ENCODE measurements around the gene KRTAP4-8.
A peak's percentile ranks its signal among the peaks of the same experiment; 100 is the strongest.
"Not testable (repeated sequence)": the region's sequence is repeated elsewhere in the genome, so short reads cannot be mapped to it uniquely, and the experiment has no call there.

KRTAP4-8 gene

DNA sequence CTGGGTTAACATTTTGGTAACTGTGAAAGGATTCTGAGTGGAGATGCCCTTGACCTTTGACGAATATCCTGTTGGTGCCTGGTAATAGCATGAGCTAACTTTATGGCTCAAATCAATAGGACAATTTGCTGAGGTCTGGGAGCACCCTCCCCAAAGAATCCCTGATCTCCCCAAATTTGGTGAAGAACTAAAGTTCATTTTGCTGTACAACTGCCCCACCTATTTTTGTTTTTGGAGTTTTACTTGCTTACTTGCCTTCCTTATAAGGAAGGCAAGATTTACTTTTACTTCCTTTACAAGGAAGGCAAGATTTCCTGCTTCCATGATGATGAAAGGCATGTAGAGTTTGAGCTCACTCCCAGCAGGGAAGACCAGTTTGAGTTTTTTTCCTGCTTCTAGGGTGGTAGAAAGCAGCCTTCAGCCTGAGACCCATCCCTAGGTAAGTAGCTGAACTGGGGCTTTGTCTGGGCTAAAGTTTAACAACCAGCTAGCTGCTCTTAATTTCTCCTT is 10.1 kb upstream of the KRTAP4-8 start:
- no peak overlapping the region for H2AFZ ChIP-seq (ENCODE audit: low read length, unreplicated experiment)
- H3K79me2 ChIP-seq (ENCODE audit: control insufficient read depth, insufficient read depth, low read length, unreplicated experiment): no peaks in the 10 kb centered on the region
- H3K4me1 ChIP-seq (ENCODE audit: control insufficient read depth, insufficient read depth, low read length, unreplicated experiment): peaks cover 12% of the 10 kb centered on the region
- 0 out of 2 replicates have a peak, but pooled peaks cover 3% of the 10 kb centered on the region for H3K36me3 ChIP-seq (ENCODE audit: insufficient read depth, low read length)
- H3K4me3 ChIP-seq (ENCODE audit: low read depth, low read length): no peak overlapping the region
- no peak overlapping the region for H3K27ac ChIP-seq (ENCODE audit: low read depth, low read length)
- no peaks in the 10 kb centered on the region for H3K27me3 ChIP-seq (ENCODE audit: insufficient read depth, low read length)

DNA sequence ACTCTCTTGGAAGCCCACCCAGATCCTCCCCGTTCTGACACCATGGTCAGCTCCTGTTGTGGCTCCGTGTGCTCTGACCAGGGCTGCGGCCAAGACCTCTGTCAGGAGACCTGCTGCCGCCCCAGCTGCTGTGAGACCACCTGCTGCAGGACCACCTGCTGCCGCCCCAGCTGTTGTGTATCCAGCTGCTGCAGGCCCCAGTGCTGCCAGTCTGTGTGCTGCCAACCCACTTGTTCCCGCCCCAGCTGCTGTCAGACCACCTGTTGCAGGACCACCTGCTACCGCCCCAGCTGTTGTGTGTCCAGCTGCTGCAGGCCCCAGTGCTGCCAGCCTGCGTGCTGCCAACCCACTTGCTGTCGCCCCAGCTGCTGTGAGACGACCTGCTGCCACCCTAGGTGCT is 7.4 kb upstream of the KRTAP4-8 start, which contains the start of gene KRTAP4-9:
Gene KRTAP4-9, plus strand, starts transcription at position 43 of the 400 bp plus-strand sequence. Its CDS starts 0 bp downstream, at position 43.
- not testable (repeated sequence) for H3K4me3 ChIP-seq (ENCODE audit: low read depth, low read length); H3K36me3 ChIP-seq (ENCODE audit: insufficient read depth, low read length); H3K79me2 ChIP-seq (ENCODE audit: control insufficient read depth, insufficient read depth, low read length, unreplicated experiment); H2AFZ ChIP-seq (ENCODE audit: low read length, unreplicated experiment); H3K27me3 ChIP-seq (ENCODE audit: insufficient read depth, low read length)
- H3K4me1 ChIP-seq (ENCODE audit: control insufficient read depth, insufficient read depth, low read length, unreplicated experiment): peaks cover 12% of the 10 kb centered on the region
- H3K27ac ChIP-seq (ENCODE audit: low read depth, low read length): peak within 1 kb of the TSS; percentile 50

DNA sequence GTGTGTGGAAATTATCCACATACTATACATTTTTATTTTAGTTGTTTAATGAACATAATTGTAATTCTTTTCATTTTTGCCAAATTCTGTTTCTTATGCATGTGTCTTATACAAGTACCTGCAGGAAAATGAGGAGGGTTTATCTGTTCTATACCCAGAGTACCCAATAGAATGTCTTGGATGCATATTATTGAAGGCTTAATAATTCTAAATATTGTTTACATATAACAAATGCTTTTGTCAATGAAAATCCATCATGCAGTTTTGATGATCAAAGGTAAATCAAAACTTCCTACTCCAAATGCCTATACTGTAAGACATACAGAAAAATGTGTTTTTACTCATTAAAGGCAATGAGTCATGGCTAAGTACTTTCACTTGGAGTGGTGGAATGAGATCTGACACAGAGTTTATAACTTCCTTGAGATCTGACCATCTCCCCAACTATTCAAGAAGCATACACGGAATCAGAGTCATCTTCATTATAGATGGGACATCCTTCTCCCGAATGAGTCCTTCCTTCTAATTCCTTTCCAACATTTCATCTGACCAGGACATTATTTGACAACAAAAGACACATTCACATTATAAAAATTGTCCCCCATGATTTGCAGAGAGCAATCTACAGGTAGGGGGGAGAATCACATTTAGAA is 6.6 kb upstream of the KRTAP4-8 start:
- H2AFZ ChIP-seq (ENCODE audit: low read length, unreplicated experiment); H3K36me3 ChIP-seq (ENCODE audit: insufficient read depth, low read length); H3K27me3 ChIP-seq (ENCODE audit: insufficient read depth, low read length); H3K79me2 ChIP-seq (ENCODE audit: control insufficient read depth, insufficient read depth, low read length, unreplicated experiment); H3K4me3 ChIP-seq (ENCODE audit: low read depth, low read length): not testable (repeated sequence)
- Histone ChIP-seq H3K4me1 (ENCODE audit: control insufficient read depth, insufficient read depth, low read length, unreplicated experiment) (peaks cover 15% of the 10 kb centered on the region), H3K27ac (ENCODE audit: low read depth, low read length) (peak overlapping the region; percentile 50)

DNA sequence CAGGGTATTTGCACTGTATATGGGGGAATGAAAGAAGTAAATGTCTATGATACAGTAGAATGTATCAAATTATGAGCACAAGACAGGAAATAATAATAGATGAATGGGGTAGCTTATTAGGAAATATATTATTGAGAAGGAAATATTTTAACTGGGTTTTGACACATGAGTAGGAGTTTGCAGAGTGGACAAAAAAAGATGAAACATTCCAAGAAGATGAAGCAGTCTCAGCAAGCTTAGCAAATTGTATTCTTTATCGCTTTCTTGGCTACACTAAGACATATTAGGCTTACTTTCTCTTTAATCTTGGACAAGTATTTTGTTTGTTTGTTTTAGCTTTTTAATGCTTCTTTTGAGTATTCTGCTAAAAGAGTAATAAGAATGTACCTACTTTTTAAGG is 6.0 kb upstream of the KRTAP4-8 start:
- peaks cover 15% of the 10 kb centered on the region for H3K4me1 ChIP-seq (ENCODE audit: control insufficient read depth, insufficient read depth, low read length, unreplicated experiment)
- H3K79me2 ChIP-seq (ENCODE audit: control insufficient read depth, insufficient read depth, low read length, unreplicated experiment): no peaks in the 10 kb centered on the region
- H2AFZ ChIP-seq (ENCODE audit: low read length, unreplicated experiment): no peak overlapping the region
- H3K36me3 ChIP-seq (ENCODE audit: insufficient read depth, low read length): no peaks in the 10 kb centered on the region
- H3K27ac ChIP-seq (ENCODE audit: low read depth, low read length): peak overlapping the region; percentile 50
- H3K27me3 ChIP-seq (ENCODE audit: insufficient read depth, low read length): no peaks in the 10 kb centered on the region
- no peak overlapping the region for H3K4me3 ChIP-seq (ENCODE audit: low read depth, low read length)

DNA sequence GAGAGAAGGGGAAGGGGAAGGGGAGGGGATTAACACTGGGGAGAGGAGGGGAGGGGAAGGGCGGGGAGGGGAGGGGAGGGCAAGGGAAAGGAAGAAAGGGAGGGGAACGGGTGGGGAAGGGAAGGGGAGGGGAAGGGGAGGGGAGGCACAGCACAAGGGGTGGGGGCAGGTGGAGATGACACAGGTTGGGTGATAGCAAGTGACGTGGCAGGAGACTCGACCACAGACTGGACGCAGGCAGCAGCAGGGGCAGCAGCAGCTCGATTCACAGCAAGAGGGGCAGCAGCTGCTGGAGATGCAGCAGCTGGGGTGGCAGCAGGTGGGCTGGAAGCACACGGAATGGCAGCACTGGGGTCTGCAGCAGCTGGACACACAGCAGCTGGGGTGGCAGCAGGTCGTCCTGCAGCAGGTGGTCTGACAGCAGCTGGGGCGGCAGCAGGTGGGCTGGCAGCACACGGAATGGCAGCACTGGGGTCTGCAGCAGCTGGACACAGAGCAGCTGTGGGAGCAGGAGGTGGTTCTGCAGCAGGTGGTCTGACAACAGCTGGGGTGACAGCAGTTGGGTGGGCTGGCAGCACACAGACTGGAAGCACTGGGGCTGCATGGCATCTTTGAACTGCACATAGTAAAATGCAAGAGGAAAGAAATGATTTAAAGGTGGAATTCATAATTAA is 3.8 kb upstream of the KRTAP4-8 start, which contains the start of gene KRTAP4-16:
Gene KRTAP4-16, minus strand, starts transcription at position 624 of the 674 bp plus-strand sequence. Its CDS starts 0 bp downstream, at position 624.
- Histone ChIP-seq H3K27ac (ENCODE audit: low read depth, low read length) (no peak within 1 kb of the TSS), H3K27me3 (ENCODE audit: insufficient read depth, low read length) (no peaks in the 10 kb centered on the region), H3K4me3 (ENCODE audit: low read depth, low read length) (no peak within 1 kb of the TSS), H3K79me2 (ENCODE audit: control insufficient read depth, insufficient read depth, low read length, unreplicated experiment) (no peaks in the 10 kb centered on the region), H2AFZ (ENCODE audit: low read length, unreplicated experiment) (no peak within 1 kb of the TSS), H3K4me1 (ENCODE audit: control insufficient read depth, insufficient read depth, low read length, unreplicated experiment) (peaks cover 23% of the 10 kb centered on the region), H3K36me3 (ENCODE audit: insufficient read depth, low read length) (no peaks in the 10 kb centered on the region)

DNA sequence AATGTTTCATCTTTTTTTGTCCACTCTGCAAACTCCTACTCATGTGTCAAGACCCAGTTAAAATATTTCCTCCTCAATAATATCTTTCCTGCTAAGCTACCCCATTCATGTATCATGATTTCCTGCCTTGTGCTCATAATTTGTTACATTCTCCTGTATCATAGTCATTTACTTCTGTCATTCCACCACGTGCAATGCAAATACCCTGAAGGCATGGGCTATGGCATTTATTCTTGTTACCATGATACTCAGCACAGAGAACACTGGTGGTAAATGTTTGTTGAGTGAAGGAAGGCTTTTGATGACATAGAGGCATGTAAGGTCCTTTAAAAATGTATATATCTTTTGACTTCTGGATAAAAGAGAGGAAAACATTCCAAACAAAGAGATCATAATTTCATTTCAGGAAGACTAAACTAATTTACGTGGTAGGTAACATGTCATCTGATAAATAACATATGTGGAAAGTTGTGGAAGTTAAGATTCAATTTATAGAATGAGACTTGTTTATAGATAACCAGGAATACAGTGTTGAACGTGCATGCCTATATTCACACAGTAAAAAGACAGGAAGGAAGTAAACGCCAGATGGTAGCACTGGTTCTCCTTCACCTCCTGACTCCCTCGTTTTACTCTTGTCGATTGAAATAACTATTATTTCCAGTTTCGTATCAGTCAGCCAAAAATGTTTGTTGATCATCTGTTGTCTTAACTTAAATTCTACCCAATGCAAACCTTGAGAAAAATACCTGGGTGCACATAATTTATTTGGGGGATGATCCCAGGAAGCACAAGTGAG is 1.9 kb upstream of the KRTAP4-8 start:
- H3K27ac ChIP-seq (ENCODE audit: low read depth, low read length): not testable (repeated sequence)

DNA sequence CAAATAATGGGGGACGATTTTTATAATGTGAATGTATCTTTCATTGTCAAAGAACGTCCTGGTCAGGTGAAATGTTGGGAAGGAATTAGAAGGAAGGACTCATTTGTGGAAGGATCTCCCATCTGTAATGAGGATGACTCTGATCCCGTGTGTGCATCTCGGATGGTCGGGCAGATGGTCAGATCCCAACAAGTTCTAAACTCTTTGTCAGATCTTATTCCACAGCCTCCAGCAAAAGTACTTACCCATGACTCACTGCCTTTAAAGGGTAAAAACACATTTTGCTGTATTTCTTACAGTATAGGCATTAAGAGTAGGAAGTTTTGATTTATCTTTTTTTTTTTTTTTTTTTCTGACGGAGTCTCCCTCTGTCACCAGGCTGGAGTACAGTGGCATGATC is 539 bp upstream of the KRTAP4-8 start:
- H2AFZ ChIP-seq (ENCODE audit: low read length, unreplicated experiment): no peak overlapping the region
- H3K79me2 ChIP-seq (ENCODE audit: control insufficient read depth, insufficient read depth, low read length, unreplicated experiment): no peaks in the 10 kb centered on the region
- no peak overlapping the region for H3K4me3 ChIP-seq (ENCODE audit: low read depth, low read length)
- H3K27ac ChIP-seq (ENCODE audit: low read depth, low read length): no peak overlapping the region
- no peaks in the 10 kb centered on the region for H3K36me3 ChIP-seq (ENCODE audit: insufficient read depth, low read length)
- peaks cover 11% of the 10 kb centered on the region for H3K4me1 ChIP-seq (ENCODE audit: control insufficient read depth, insufficient read depth, low read length, unreplicated experiment)
- no peaks in the 10 kb centered on the region for H3K27me3 ChIP-seq (ENCODE audit: insufficient read depth, low read length)

More for the DNA sequence above, 1.9 kb upstream of the KRTAP4-8 start:
- peaks cover 21% of the 10 kb centered on the region for H3K4me1 ChIP-seq (ENCODE audit: control insufficient read depth, insufficient read depth, low read length, unreplicated experiment)
- H3K79me2 ChIP-seq (ENCODE audit: control insufficient read depth, insufficient read depth, low read length, unreplicated experiment); H3K4me3 ChIP-seq (ENCODE audit: low read depth, low read length); H2AFZ ChIP-seq (ENCODE audit: low read length, unreplicated experiment); H3K27me3 ChIP-seq (ENCODE audit: insufficient read depth, low read length); H3K36me3 ChIP-seq (ENCODE audit: insufficient read depth, low read length): not testable (repeated sequence)

DNA sequence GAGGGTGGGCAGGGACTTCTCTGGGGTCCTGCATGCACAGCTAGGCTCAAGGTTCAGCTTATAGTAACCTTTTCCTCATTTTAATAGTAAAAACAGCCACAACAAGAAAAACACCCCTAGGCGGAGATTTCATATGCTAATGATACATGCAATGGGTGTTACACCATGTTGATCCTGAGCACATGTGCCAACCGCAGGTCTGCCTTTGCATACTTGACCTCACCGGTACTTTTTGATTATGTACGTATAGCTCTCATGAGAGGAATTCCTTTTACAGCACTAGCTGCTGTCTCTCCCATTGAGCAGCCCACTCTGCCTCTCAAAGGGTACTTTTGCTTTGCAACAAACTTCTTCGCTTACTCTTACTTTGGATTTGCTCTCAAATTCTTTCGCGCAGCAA is 1.9 kb downstream of the KRTAP4-8 start:
- no peaks in the 10 kb centered on the region for H3K79me2 ChIP-seq (ENCODE audit: control insufficient read depth, insufficient read depth, low read length, unreplicated experiment)
- H3K4me1 ChIP-seq (ENCODE audit: control insufficient read depth, insufficient read depth, low read length, unreplicated experiment): peaks cover 11% of the 10 kb centered on the region
- H2AFZ ChIP-seq (ENCODE audit: low read length, unreplicated experiment): no peak overlapping the region
- no peaks in the 10 kb centered on the region for H3K27me3 ChIP-seq (ENCODE audit: insufficient read depth, low read length)
- no peak overlapping the region for H3K4me3 ChIP-seq (ENCODE audit: low read depth, low read length)
- no peak overlapping the region for H3K27ac ChIP-seq (ENCODE audit: low read depth, low read length)
- no peaks in the 10 kb centered on the region for H3K36me3 ChIP-seq (ENCODE audit: insufficient read depth, low read length)

DNA sequence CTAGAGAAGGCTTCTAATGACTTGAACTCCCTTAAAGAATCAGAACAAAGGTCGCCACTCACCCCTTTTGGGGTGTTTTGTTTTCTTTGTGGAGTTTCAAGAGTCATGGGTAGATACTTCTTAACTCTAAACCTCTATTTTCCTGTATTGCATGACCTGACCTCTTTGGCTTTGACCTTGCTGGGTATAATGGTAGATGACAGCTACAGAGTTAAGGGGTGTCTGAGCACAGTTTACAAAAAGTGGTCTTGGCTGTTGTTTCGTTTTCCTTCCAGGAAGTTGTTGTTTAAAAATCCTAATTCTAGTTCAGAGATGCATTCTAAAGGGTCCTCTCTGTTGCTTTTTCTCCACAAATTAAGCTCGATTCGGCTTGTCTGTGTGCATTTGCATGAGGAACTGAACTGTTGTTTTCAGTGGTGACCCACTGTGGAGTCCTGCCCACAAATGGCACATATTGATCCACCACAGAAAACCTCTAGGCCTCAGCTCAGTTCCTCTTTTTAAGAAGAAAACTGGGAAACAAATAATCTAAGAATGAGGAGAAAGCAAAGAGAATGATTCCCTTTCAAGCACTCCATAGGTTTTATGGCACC is 9.1 kb downstream of the KRTAP4-8 start:
- H3K79me2 ChIP-seq (ENCODE audit: control insufficient read depth, insufficient read depth, low read length, unreplicated experiment); H3K36me3 ChIP-seq (ENCODE audit: insufficient read depth, low read length); H3K27me3 ChIP-seq (ENCODE audit: insufficient read depth, low read length); H3K4me1 ChIP-seq (ENCODE audit: control insufficient read depth, insufficient read depth, low read length, unreplicated experiment); H2AFZ ChIP-seq (ENCODE audit: low read length, unreplicated experiment); H3K27ac ChIP-seq (ENCODE audit: low read depth, low read length); H3K4me3 ChIP-seq (ENCODE audit: low read depth, low read length): not testable (repeated sequence)

DNA sequence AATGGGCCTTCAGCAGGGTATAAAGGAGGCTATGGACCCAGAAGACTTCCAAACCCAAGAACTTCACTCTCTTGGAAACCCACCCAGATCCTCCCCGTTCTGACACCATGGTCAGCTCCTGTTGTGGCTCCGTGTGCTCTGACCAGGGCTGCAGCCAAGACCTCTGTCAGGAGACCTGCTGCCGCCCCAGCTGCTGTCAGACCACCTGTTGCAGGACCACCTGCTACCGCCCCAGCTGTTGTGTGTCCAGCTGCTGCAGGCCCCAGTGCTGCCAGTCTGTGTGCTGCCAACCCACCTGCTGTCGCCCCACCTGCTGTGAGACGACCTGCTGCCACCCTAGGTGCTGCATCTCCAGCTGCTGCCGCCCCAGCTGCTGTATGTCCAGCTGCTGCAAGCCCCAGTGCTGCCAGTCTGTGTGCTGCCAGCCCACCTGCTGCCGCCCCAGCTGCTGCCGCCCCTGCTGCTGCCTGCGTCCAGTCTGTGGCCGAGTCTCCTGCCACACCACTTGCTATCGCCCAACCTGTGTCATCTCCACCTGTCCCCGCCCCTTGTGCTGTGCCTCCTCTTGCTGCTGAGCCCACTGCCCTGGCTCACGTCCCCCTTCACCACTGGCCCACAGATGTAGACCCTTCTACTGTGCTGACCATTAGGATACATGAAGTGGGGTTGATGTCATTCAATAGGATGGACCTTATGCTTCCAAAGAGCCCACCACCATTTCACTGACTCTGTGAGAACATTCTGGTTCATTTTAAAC is 13.7 kb downstream of the KRTAP4-8 start, which contains the start of gene KRTAP4-7:
Gene KRTAP4-7, plus strand, starts transcription at position 51 of the 757 bp plus-strand sequence. Its CDS starts 57 bp downstream, at position 108.
- not testable (repeated sequence) for H3K4me3 ChIP-seq (ENCODE audit: low read depth, low read length)
- peak within 1 kb of the TSS; percentile 43 for H3K27ac ChIP-seq (ENCODE audit: low read depth, low read length)

More for the DNA sequence above, 13.7 kb downstream of the KRTAP4-8 start, which contains the start of gene KRTAP4-7:
- H3K36me3 ChIP-seq (ENCODE audit: insufficient read depth, low read length); H3K27me3 ChIP-seq (ENCODE audit: insufficient read depth, low read length); H3K79me2 ChIP-seq (ENCODE audit: control insufficient read depth, insufficient read depth, low read length, unreplicated experiment); H2AFZ ChIP-seq (ENCODE audit: low read length, unreplicated experiment): not testable (repeated sequence)
- peaks cover 13% of the 10 kb centered on the region for H3K4me1 ChIP-seq (ENCODE audit: control insufficient read depth, insufficient read depth, low read length, unreplicated experiment)
